GM12878 (cell line): ENCODE results near the gene BSND. TPM values are rescaled to one million over a fixed set of nuclear protein-coding genes. Genes with fewer than 3 reads are reported as not detected.

Experiments
- ATAC-seq: fragments of 200-7000 bp; cut with Tn5 transposase; 3 replicates; pipeline ENCODE4 v1.9.1; 2020; ENCODE audit warnings: mild to moderate bottlenecking, moderate library complexity
- BruUV-seq: library from RNA; stranded (reverse); fragments of 400-500 nt; replicated peaks from 2 replicates; lab custom pipeline; 2021; lab: Mats Ljungman, UMichigan
- CTCF ChIA-PET: fragments of 300-600 bp; sonication (Branson Sonifier 250); formaldehyde crosslinking; extraction: SDS; loops from one replicate; lab custom pipeline; 2021; ENCODE audit warnings: inconsistent platforms; lab: Yijun Ruan, JAX
- POLR2A ChIA-PET: fragments of 350-600 bp; formaldehyde crosslinking; extraction: SDS; loops from one replicate; lab custom pipeline; 2021; ENCODE audit warnings: inconsistent platforms; lab: Charles Lee
- RAD21 ChIA-PET: fragments of 300-600 bp; sonication (Branson Sonifier 250); formaldehyde crosslinking; loops from one replicate; lab custom pipeline; 2023; ENCODE audit warnings: antibody characterized with exemption; ENCODE audit not compliant: unreplicated experiment; lab: Charles Lee
- SMC1A ChIA-PET: fragments of 300-600 bp; sonication (Branson Sonifier 250); formaldehyde crosslinking; loops from one replicate; lab custom pipeline; 2023; ENCODE audit not compliant: unreplicated experiment, uncharacterized antibody; lab: Charles Lee
- DNase-seq: peaks from one replicate; pipeline ENCODE4 v3.0.0-alpha.2; 2011; ENCODE audit warnings: low read depth, low spot score
- FAIRE-seq: peaks from 3 replicates; lab custom pipeline; 2011; peaks lifted over from hg19 to GRCh38; lab: Jason Lieb, UNC
- H2AFZ ChIP-seq: 2 replicates; pipeline ENCODE4 v1.6.0; 2011; ENCODE audit warnings: low read depth, low read length, control low read depth; ENCODE audit not compliant: control insufficient read depth
- H3K27ac ChIP-seq: 2 replicates; pipeline ENCODE4 v1.5.1; 2011; ENCODE audit warnings: control low read depth; ENCODE audit not compliant: control insufficient read depth, insufficient read depth
- H3K27me3 ChIP-seq, 2 experiments: replicated peaks in 1 of 2; 2 replicates each; pipeline versions ENCODE4 v1.6.0 to v1.6.1; 2011; ENCODE audit warnings: low read length in 1 of 2; ENCODE audit not compliant: control insufficient read depth in 2 of 2, insufficient read depth in 2 of 2
- H3K36me3 ChIP-seq, 2 experiments: 2 replicates each; pipeline ENCODE4 v1.5.1; 2011; ENCODE audit warnings: low read length in 1 of 2; ENCODE audit not compliant: control insufficient read depth in 2 of 2, insufficient read depth in 2 of 2
- H3K4me1 ChIP-seq: 2 replicates; pipeline ENCODE4 v1.6.1; 2011; ENCODE audit warnings: mild to moderate bottlenecking, low read length, moderate library complexity, mixed read lengths; ENCODE audit not compliant: control insufficient read depth, insufficient read depth
- H3K4me2 ChIP-seq: 2 replicates; pipeline ENCODE4 v1.6.0; 2011; ENCODE audit warnings: control low read depth; ENCODE audit not compliant: control insufficient read depth, insufficient read depth
- H3K4me3 ChIP-seq: fragments of 200-600 bp; sonication (generic); 2 replicates; pipeline ENCODE4 v1.5.1; 2016
- H3K79me2 ChIP-seq: 2 replicates; pipeline ENCODE4 v1.6.0; 2011; ENCODE audit warnings: low read length; ENCODE audit not compliant: control insufficient read depth, insufficient read depth
- H3K9ac ChIP-seq: 2 replicates; pipeline ENCODE4 v1.8.0; 2011; ENCODE audit warnings: low read length, control low read depth, mixed read lengths; ENCODE audit not compliant: control insufficient read depth, insufficient read depth
- H3K9me3 ChIP-seq: replicated peaks from 3 replicates; pipeline ENCODE4 v1.5.1; 2011; ENCODE audit warnings: mild to moderate bottlenecking, low read length; ENCODE audit not compliant: control insufficient read depth, insufficient read depth
- H4K20me1 ChIP-seq: 2 replicates; pipeline ENCODE4 v1.6.0; 2011; ENCODE audit not compliant: control insufficient read depth, insufficient read depth
- ATF7 ChIP-seq: fragments of 450-650 bp; IDR thresholded peaks from 2 replicates; pipeline ENCODE4 v1.6.1; 2016; ENCODE audit warnings: low read depth, mild to moderate bottlenecking
- CEBPB ChIP-seq, 2 experiments: fragments of 150-350 bp in 1 of 2; IDR thresholded peaks; 2 replicates each; pipeline ENCODE4 v1.6.1; 2012 to 2014; ENCODE audit warnings: low read depth in 2 of 2, low read length in 2 of 2, borderline replicate concordance in 1 of 2, inconsistent platforms in 1 of 2
- HDAC6 ChIP-seq: fragments of 200-600 bp; sonication (generic); IDR thresholded peaks from one replicate; pipeline ENCODE4 v1.8.0; 2017; ENCODE audit warnings: antibody characterized with exemption; ENCODE audit not compliant: unreplicated experiment
- KLF5 ChIP-seq: fragments of 450-650 bp; IDR thresholded peaks from 2 replicates; pipeline ENCODE4 v1.6.1; 2014; ENCODE audit warnings: mild to moderate bottlenecking; ENCODE audit not compliant: partially characterized antibody
- NFXL1 ChIP-seq: fragments of 450-650 bp; IDR thresholded peaks from 2 replicates; pipeline ENCODE4 v1.6.1; 2017; ENCODE audit warnings: antibody characterized with exemption, mild to moderate bottlenecking, borderline replicate concordance
- SMARCA5 ChIP-seq: fragments of 450-650 bp; IDR thresholded peaks from 2 replicates; pipeline ENCODE4 v1.6.1; 2017; ENCODE audit warnings: mild to moderate bottlenecking
- SP1 ChIP-seq: IDR thresholded peaks from one replicate; pipeline ENCODE4 v1.6.1; 2011; ENCODE audit warnings: low read depth, low read length
- TAF1 ChIP-seq: IDR thresholded peaks from 2 replicates; pipeline ENCODE4 v1.6.1; 2011; ENCODE audit warnings: mild to moderate bottlenecking, low read depth, low read length, borderline replicate concordance
- WGBS: methylation state at CpG from one replicate; pipeline ENCODE4 v1.1.6; 2016; ENCODE audit warnings: low lambda C conversion rate; ENCODE audit not compliant: insufficient replicate concordance, insufficient coverage; ENCODE audit errors: missing lambda C conversion rate; 5-methylcytosine and 5-hydroxymethylcytosine counted together
- in situ Hi-C: fragments of 300-500 bp; cut with MboI; formaldehyde crosslinking; loops from 9 replicates; pipeline ENCODE4 v1.14.3; 2018; ENCODE audit warnings: mixed read lengths
- intact Hi-C: fragments of 100-400 bp; cut with micrococcal nuclease; formaldehyde crosslinking; loops from one replicate; pipeline ENCODE4 v1.14.2; 2022; ENCODE audit not compliant: unreplicated experiment
- polyA plus RNA-seq, 11 experiments: library from polyadenylated mRNA; depleted of rRNA in 4 of 11; unstranded in 6 of 11; stranded (reverse) in 5 of 11; fragments of >200 nt; fragmentation: Nextera tagmentation in 4 of 11; fragmentation: Illumina TruSeq in 1 of 11; extraction: Ambion mirVana in 4 of 11; extraction: Trizol in 1 of 11; gene quantifications; 1 replicate in 1 of 11; 2 replicates in 10 of 11; pipeline versions ENCODE4 v1.2.1 to v1.2.3, GENCODE V29; 2011 to 2016; ENCODE audit warnings: inconsistent platforms in 2 of 11, missing spikeins in 2 of 11, low read depth in 1 of 11
- total RNA-seq, 4 experiments: library from RNA; depleted of rRNA in 3 of 4; stranded (reverse); fragments of >200 nt in 3 of 4; fragmentation: Illumina TruSeq in 1 of 4; extraction: Trizol in 1 of 4; gene quantifications; 2 replicates each; pipeline versions ENCODE4 v1.2.1 to v1.2.3, GENCODE V29; 2013 to 2021
- TF ChIP-seq, protein P1 (sequence below): fragments of 450-650 bp; conservative IDR thresholded peaks from 2 replicates; pipeline ENCODE4 v1.6.1; 2017; ENCODE audit warnings: mild to moderate bottlenecking, moderate library complexity

BSND gene
- total and polyA plus RNA-seq, 10 of the 15 experiments (the other 5 are each of a cell fraction or from before 2014, with no cell fraction given): not detected

DNA sequence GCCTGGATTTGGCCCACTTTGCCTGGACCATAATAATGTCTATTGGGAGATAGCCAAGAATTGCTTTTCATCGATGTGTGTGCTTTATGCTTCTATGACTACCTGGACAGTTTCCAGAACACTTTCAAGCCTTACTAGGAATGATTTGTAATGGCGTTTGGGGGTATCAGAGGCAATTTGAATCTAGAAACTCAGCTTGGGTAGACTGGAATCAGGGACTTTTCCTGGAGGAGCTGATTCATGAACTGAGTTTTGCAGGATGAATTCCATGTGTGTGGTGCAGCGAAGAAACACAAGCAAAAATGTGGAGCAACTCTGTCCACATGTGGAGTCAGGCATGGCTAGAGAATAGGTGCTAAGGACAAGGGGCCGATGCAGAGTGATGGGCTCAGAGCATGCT is 30.2 kb upstream of the BSND start (continued):
- no peak for TF ChIP-seq KLF5

DNA sequence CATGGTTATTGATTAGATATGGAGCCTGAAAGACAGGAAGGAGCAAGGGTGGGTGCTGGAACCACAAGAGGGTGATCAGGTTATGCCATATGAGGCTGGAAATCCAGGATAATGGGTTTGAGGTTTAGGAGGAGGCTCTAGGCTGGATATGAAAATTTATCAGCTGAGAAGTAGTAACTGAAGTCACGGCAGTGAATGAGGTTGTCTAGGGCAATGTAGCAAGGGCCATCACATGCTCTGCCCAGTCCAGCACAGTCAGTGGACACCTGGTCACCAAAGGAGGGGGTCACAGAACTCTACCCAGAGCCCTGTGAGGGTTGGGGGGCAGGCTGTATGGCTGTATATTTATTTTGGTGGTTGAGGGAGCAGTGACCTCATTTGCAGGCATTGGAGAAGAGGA is 28.9 kb upstream of the BSND start:
- Histone ChIP-seq H3K79me2 (no peaks in the 10 kb centered on the region), H2AFZ (no peak overlapping the region), H3K9ac (no peak overlapping the region), H3K36me3 (no peaks in the 10 kb centered on the region), H3K4me3 (no peak overlapping the region), H3K4me2 (no peak overlapping the region), H3K9me3 (no peaks in the 10 kb centered on the region; the same call in 2 of the 3 replicates), H3K27ac (no peak overlapping the region), H3K27me3 (peaks cover 0 to 4% of the 10 kb centered on the region in 2 experiments; a peak in 1 of 4 replicates), H3K4me1 (peaks cover 20% of the 10 kb centered on the region), H4K20me1 (no peaks in the 10 kb centered on the region)
- FAIRE-seq: no peak
- in situ Hi-C loops (no loop called here), intact Hi-C loops (no loop called here)
- ChIA-PET SMC1A (no interaction called here), POLR2A (no interaction called here), CTCF (interaction anchor here (2.0 kb wide), 1 partner anchor 27 kb away, joined by 6 read pairs; no protein-coding TSS in a partner anchor), RAD21 (no interaction called here)
- no peak for ATAC-seq
- no peak for DNase-seq
- WGBS: 60% methylated on average over 1 of the region's 1 CpG
- TF ChIP-seq SMARCA5 (no peak), SP1 (no peak), ATF7 (no peak), HDAC6 (no peak), NFXL1 (no peak), TAF1 (no peak), CEBPB (IDR thresholded peaks at IDR 0.05; ENCODE audit: borderline replicate concordance in 1 of 2, low read depth in 2 of 2, low read length in 2 of 2) (no peak)
- TF ChIP-seq, protein P1, sequence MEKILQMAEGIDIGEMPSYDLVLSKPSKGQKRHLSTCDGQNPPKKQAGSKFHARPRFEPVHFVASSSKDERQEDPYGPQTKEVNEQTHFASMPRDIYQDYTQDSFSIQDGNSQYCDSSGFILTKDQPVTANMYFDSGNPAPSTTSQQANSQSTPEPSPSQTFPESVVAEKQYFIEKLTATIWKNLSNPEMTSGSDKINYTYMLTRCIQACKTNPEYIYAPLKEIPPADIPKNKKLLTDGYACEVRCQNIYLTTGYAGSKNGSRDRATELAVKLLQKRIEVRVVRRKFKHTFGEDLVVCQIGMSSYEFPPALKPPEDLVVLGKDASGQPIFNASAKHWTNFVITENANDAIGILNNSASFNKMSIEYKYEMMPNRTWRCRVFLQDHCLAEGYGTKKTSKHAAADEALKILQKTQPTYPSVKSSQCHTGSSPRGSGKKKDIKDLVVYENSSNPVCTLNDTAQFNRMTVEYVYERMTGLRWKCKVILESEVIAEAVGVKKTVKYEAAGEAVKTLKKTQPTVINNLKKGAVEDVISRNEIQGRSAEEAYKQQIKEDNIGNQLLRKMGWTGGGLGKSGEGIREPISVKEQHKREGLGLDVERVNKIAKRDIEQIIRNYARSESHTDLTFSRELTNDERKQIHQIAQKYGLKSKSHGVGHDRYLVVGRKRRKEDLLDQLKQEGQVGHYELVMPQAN: no peak
- no TSS peak for BruUV-seq
